HG03432 (cell line): ENCODE results near the gene PRCC.

Experiments used
- ATAC-seq: cut with Tn5 transposase; IDR thresholded peaks from one replicate; pipeline ENCODE4 v1.9.1; 2021; ENCODE audit warnings: mild to moderate bottlenecking, moderate library complexity; ENCODE audit not compliant: unreplicated experiment

Gene PRCC

GRCh38 chr1:156743367-156744302 lies 23.7 kb upstream of the PRCC start:
- ATAC-seq = no peak

- no peak for ATAC-seq
These were observed 23.0 kb upstream of the PRCC start for GRCh38 chr1:156744344-156744743.

- ATAC-seq = no peak
These were observed 22.4 kb upstream of the PRCC start for GRCh38 chr1:156744786-156745419.

- ATAC-seq = no peak
These were observed 21.5 kb upstream of the PRCC start for GRCh38 chr1:156745881-156746280.

- ATAC-seq = no peak
These were observed 21.0 kb upstream of the PRCC start for GRCh38 chr1:156746406-156746727.

- ATAC-seq = no peak
These were observed 20.4 kb upstream of the PRCC start for GRCh38 chr1:156746728-156747631.

GRCh38 chr1:156747742-156748669 lies 19.3 kb upstream of the PRCC start:
- ATAC-seq = no peak

- no peak for ATAC-seq
These were observed 18.5 kb upstream of the PRCC start for GRCh38 chr1:156748670-156749418.

- ATAC-seq = no peak
These were observed 17.8 kb upstream of the PRCC start for GRCh38 chr1:156749419-156750118.

GRCh38 chr1:156750191-156750672 lies 17.1 kb upstream of the PRCC start:
- no peak for ATAC-seq

- ATAC-seq = peak; percentile 18
These were observed 16.5 kb upstream of the PRCC start for GRCh38 chr1:156750711-156751450.

- ATAC-seq = peak; percentile 31
These were observed 15.9 kb upstream of the PRCC start, which contains the start of gene HDGF for GRCh38 chr1:156751451-156751756. HDGF (minus strand) TSS chr1:156751675; CDS start chr1:156751429, 246 bp downstream.

- ATAC-seq = peak; percentile 71
These were observed 15.4 kb upstream of the PRCC start for GRCh38 chr1:156751757-156752481.

GRCh38 chr1:156752843-156753482 lies 14.4 kb upstream of the PRCC start:
- no peak for ATAC-seq

GRCh38 chr1:156754219-156754618 lies 13.1 kb upstream of the PRCC start:
- ATAC-seq = no peak

- ATAC-seq = no peak
These were observed 11.8 kb upstream of the PRCC start for GRCh38 chr1:156755527-156755950.

GRCh38 chr1:156756355-156756754 lies 11.0 kb upstream of the PRCC start:
- no peak for ATAC-seq
